Stomach (tissue), 4 donors: ENCODE results near the gene RASGRP2.

Experiments
- EP300 ChIP-seq: sonication (generic); formaldehyde crosslinking; IDR thresholded peaks from one replicate; pipeline ENCODE4 v1.6.1; 2017; ENCODE audit warnings: antibody characterized with exemption
- POLR2A ChIP-seq, 4 donors: fragments of 450-650 bp; IDR thresholded peaks; one replicate each; pipeline ENCODE4 v1.6.1; 2016; ENCODE audit warnings: antibody characterized with exemption in 4 of 4, control low read depth in 2 of 4, mild to moderate bottlenecking in 1 of 4, moderate library complexity in 1 of 4

DNA sequence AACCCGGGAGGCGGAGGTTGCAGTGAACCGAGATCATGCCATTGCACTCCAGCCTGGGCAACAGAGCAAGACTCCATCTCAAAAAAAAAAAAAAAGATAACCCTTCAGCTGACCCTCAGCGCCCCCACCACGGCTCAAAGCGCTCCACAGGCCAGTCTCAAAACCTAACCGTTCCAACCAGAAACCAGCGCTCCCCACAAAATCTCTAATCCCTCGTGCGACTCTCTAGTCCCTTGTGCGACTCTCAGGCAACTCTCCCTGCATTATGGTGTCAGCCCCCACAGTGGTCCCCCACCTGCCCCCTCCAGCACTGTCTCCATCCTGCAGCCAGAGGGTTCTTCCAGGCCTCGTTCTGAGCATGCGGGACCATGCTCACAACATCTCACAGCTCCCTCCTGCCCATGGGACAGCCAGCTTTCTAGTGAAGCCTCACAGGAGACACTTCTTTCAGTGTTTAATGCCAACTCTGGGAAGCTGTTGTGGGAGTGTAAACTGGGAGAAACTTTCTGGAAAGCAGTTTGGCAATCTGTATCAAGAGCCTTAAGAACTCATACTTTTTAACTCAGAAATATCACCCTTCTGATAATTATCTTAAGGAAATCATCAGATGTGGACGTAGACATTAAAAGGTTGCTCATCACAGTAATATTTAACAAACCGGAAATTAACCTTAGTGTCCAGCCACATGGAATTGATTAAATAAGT, 4.2 kb upstream of the RASGRP2 start:
- no peak for TF ChIP-seq POLR2A (IDR thresholded peaks at IDR 0.05)
- TF ChIP-seq EP300 = no peak
